ENCODE measurements around the gene ALKBH8.
"Not testable (repeated sequence)": the region's sequence is repeated elsewhere in the genome, so short reads cannot be mapped to it uniquely, and the experiment has no call there.

Gene ALKBH8

DNA sequence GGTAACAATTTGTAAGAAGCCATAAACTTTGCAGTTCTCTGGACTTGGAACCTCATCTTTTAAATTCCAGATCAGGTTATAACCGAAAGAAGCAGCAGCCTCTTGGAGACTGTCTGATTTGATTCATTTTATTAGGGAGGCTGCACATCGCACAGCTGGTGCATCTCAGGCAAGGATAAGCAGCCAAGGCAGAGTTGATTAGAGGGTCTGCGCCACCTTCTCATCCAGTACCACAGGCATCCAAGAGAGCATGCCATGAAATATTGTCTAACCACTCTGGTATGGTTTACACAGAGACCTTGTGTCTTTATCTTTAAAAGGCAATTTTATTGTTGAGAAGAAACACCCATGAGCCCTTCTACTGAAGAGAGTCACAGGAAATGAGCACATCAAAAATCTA is 91.7 kb downstream of the ALKBH8 start:
- no peaks in the 10 kb centered on the region for H3K36me3 ChIP-seq
- TF ChIP-seq, protein P1, sequence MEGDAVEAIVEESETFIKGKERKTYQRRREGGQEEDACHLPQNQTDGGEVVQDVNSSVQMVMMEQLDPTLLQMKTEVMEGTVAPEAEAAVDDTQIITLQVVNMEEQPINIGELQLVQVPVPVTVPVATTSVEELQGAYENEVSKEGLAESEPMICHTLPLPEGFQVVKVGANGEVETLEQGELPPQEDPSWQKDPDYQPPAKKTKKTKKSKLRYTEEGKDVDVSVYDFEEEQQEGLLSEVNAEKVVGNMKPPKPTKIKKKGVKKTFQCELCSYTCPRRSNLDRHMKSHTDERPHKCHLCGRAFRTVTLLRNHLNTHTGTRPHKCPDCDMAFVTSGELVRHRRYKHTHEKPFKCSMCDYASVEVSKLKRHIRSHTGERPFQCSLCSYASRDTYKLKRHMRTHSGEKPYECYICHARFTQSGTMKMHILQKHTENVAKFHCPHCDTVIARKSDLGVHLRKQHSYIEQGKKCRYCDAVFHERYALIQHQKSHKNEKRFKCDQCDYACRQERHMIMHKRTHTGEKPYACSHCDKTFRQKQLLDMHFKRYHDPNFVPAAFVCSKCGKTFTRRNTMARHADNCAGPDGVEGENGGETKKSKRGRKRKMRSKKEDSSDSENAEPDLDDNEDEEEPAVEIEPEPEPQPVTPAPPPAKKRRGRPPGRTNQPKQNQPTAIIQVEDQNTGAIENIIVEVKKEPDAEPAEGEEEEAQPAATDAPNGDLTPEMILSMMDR (IDR thresholded peaks at IDR 0.05) = no peak

DNA sequence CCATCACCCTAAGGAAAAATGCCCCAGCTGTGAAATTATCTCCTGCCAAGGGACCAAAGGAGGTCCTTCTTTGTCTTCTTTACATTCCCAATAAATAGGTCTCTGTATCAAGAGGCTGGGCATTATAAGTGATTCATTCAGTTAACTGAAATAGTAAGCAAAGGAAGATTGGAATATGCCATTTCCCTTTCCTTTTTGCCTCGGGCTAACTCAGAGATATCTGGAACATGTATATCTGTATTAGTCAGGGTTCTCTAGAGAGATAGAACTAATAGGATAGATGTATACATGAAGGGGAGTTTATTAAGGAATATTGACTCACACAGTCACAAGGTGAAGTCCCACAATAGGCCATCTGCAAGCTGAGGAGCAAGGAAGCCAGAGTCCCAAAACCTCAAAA is 92.6 kb downstream of the ALKBH8 start:
- Histone ChIP-seq H3K9me3 (no peaks in the 10 kb centered on the region), H3K27me3 (peaks cover 26% of the 10 kb centered on the region), H3K27ac (no peak overlapping the region), H3K4me1 (ENCODE audit: control insufficient read depth in 1 of 2, insufficient read depth in 1 of 2, low read depth in 1 of 2, low read length in 1 of 2) (no peaks in the 10 kb centered on the region), H3K4me3 (ENCODE audit: low read depth in 1 of 2, low read length in 1 of 2) (no peak overlapping the region), H3K36me3 (no peaks in the 10 kb centered on the region)
- TF ChIP-seq, protein P1 (IDR thresholded peaks at IDR 0.05) = no peak

More for the DNA sequence above, 91.7 kb downstream of the ALKBH8 start:
- Histone ChIP-seq H3K4me1 (ENCODE audit: control insufficient read depth in 1 of 2, insufficient read depth in 1 of 2, low read depth in 1 of 2, low read length in 1 of 2) (no peaks in the 10 kb centered on the region), H3K27me3 (peaks cover 25% of the 10 kb centered on the region), H3K4me3 (ENCODE audit: low read depth in 1 of 2, low read length in 1 of 2) (no peak overlapping the region), H3K27ac (no peak overlapping the region), H3K9me3 (no peaks in the 10 kb centered on the region)

DNA sequence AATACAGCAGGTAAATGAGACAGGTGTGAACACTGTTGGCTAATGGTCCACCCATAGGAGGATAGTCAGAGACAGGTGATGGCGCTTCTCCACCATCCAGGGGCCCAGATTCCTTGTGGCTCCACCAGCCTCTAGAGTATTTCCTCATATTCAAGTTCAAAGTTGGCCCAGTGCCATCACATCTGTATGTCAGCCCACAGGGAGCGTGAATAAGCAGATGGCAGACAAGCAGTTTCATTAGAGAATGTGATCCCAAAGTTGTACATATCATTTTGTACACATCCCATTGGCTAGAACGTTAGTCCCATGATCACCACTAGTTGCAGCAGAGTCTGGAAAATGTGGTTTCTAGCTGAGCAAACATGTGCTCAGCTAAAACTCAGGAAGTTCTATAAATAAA is 96.9 kb downstream of the ALKBH8 start:
- Histone ChIP-seq H3K4me1 (ENCODE audit: control insufficient read depth in 1 of 2, insufficient read depth in 1 of 2, low read depth in 1 of 2, low read length in 1 of 2) (no peaks in the 10 kb centered on the region), H3K4me3 (ENCODE audit: low read depth in 1 of 2, low read length in 1 of 2) (no peak overlapping the region), H3K27ac (no peak overlapping the region), H3K36me3 (no peaks in the 10 kb centered on the region), H3K27me3 (peaks cover 50% of the 10 kb centered on the region), H3K9me3 (no peaks in the 10 kb centered on the region)
- TF ChIP-seq, protein P1 (IDR thresholded peaks at IDR 0.05) = no peak

DNA sequence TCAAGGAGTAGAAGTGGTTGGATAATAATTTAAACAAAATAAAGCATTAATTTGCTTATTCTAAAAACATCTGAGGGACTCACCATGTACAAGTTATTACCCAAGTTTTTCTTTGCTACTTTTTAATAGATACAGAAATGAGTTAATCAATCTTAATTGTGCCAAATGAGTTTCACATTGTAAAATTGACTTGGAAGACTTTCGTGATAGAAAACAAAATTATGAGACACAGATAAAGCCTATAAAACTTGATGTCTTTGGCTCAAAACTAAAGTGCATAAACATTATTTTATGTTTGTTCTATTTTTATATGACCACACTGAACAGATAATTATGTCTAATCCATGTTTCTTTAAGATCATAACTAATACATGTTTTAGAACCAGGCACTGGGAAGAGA is 97.8 kb downstream of the ALKBH8 start:
- H3K36me3 ChIP-seq = no peaks in the 10 kb centered on the region
- TF ChIP-seq, protein P1 (IDR thresholded peaks at IDR 0.05) = no peak
- peaks cover 56% of the 10 kb centered on the region for H3K27me3 ChIP-seq
- no peaks in the 10 kb centered on the region for H3K9me3 ChIP-seq
- no peak overlapping the region for H3K27ac ChIP-seq
- H3K4me3 ChIP-seq (ENCODE audit: low read depth in 1 of 2, low read length in 1 of 2) = no peak overlapping the region
- no peaks in the 10 kb centered on the region for H3K4me1 ChIP-seq (ENCODE audit: control insufficient read depth in 1 of 2, insufficient read depth in 1 of 2, low read depth in 1 of 2, low read length in 1 of 2)

DNA sequence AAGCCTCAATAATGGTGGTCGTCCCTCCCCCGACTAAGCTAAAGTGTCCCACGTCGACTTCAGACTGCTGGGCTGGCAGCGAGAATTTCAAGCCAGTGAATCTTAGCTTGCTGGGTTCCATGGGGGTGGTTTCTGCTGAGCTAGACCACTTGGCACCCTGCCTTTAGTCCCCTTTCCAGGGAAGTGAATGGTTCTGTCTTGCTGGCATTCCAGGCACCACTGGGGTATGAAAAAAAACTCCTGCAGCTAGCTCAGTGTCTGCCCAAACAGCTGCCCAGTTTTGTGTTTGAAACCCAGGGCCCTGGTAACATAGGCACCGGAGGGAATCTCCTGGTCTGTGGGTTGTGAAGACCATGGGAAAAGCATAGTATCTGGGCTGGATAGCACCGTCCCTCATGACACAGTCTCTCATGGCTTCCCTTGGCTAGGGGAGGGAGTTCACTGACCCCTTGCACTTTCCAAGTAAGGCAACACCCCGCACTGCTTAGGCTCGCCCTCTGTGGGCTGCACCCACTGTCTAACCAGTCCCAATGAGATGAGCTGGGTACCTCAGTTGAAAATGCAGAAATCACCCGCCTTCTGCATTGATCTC is 99.2 kb downstream of the ALKBH8 start:
- H3K36me3 ChIP-seq; H3K4me1 ChIP-seq (ENCODE audit: control insufficient read depth in 1 of 2, insufficient read depth in 1 of 2, low read depth in 1 of 2, low read length in 1 of 2); H3K4me3 ChIP-seq (ENCODE audit: low read depth in 1 of 2, low read length in 1 of 2); H3K27ac ChIP-seq; H3K9me3 ChIP-seq: not testable (repeated sequence)
- peaks cover 59% of the 10 kb centered on the region for H3K27me3 ChIP-seq

DNA sequence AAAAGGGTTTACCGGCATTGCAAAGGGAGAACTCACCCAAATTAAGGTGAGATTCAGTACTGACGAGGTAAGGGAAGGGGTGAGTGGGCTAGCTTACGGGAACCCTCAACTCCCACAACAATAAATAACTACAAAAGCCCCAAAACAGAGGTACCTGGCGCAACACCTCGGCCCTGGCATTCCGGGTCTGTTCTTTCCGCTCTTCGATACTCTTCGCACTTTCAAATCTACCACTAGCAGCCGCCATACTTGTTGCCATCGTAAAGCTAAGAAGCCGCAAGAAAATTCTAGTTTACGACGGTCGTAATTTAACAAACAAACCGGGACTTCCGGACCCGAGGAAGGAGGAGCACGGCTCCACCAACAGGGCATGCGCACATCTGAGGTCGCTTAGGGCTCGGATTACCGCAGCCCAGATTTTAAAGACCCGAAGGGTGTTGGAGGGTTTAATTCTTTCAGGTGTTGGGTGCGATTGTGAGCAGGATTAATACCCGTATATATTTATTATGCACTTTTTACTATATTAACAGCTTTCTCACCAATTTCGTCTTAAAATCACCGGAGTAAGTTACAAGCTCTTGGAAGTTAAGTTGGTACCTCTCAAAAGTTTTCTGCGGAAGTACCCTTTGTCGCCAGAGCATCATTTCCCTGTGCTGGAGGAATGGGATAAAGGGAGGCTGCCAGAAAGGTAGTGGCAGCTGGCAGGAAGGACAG is 107.8 kb downstream of the ALKBH8 start, which contains the start of gene CWF19L2:
CWF19L2 (minus strand) TSS at position 268 of the 714 bp plus-strand sequence; CDS start at position 259, 9 bp downstream.
- H3K36me3 ChIP-seq = peaks cover 16% of the 10 kb centered on the region
- H3K27me3 ChIP-seq = peaks cover 37% of the 10 kb centered on the region
- TF ChIP-seq, protein P1 (IDR thresholded peaks at IDR 0.05) = no peak
- H3K9me3 ChIP-seq = no peaks in the 10 kb centered on the region
- peak within 1 kb of the TSS; percentile 70 to 88 for H3K4me3 ChIP-seq (ENCODE audit: low read depth in 1 of 2, low read length in 1 of 2)
- peak within 1 kb of the TSS; percentile 77 for H3K27ac ChIP-seq
- H3K4me1 ChIP-seq (ENCODE audit: control insufficient read depth in 1 of 2, insufficient read depth in 1 of 2, low read depth in 1 of 2, low read length in 1 of 2) = peaks cover 12 to 15% of the 10 kb centered on the region in 2 experiments

All from neutrophil (primary cell).